NCI-H748 (cell line): ENCODE results near the gene PRKCG.
A peak's percentile ranks its signal among the peaks of the same experiment; 100 is the strongest.
"Not testable (repeated sequence)": the region's sequence is repeated elsewhere in the genome, so short reads cannot be mapped to it uniquely, and the experiment has no call there.

ENCODE experiments used
- DNase-seq: peaks from one replicate; lab custom pipeline; 2025; ENCODE audit not compliant: unreplicated experiment; lab: John Stamatoyannopoulos, UW

Gene PRKCG

DNA sequence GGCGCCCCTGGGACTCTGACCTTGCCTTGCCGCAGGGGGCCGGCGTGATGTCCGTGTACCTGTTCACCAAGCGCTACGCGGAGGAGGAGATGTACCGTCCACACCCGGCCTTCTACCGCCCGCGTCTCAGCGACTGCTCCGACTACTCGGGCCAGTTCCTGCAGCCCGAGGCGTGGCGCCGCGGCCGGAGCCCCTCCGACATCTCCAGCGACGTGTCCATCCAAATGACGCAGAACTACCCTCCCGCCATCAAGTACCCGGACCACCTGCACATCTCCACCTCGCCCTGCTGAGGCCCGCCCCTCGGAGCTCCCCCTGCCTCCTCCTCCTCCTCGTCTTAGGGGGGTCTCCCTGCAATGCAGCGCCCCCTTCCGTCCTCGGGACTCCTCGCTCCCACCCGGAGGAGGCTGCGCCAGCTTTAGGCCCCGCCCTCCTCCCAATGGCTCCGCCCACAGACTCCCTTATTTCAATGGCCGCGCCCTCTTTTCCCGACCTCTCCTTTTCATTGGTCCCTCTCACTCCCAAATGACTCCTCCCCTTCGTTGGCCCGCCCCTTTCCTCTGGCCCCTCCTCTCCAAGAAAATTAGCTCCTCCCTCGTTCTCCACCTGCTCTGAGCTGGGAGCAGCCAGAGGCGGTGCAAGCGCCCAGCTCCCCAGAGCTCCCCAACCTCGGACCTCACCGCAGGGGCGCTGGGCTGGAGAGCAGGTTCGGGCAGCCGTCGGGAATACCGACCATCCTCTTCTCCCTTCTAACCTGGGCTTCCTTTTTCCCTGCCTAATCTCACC lies 60.2 kb downstream of the PRKCG start:
- no peak for DNase-seq

DNA sequence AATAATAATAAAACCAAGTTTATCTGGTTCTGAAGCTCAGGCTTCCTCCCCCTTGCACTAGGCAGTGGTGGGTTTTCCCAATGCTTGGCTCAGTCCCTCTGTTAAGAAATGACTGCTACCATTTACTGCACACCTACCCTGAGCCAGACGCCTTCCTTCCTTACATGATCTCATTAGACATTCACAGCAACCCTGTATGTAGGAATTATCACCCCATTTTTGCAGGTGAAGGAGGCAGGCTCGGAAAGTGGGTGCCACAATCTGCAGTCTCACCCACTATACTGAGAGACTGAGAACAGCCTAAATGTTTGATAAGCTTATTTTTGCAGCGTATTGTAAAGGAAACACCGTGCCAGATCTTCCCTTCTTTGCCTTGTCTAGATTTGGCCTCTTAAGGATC lies 62.4 kb downstream of the PRKCG start:
- DNase-seq: no peak

DNA sequence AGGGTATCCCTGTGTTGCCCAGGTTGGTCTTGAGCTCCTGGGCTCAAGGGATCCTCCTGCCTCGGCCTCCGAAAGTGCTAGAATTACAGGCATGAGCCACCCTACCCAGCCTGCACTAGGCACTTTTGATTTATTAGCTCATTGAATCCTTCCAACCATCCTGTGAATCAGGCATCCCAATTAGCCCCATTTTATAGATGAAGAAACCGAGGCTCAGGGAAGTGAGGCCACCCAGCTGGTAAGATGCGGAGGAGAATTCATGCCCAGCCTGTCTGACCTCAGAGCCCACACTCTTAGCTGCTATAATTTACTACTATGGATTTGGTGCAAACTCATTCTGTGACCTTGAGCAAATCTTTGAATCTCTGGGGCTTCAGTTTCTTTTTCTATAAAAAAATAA lies 62.9 kb downstream of the PRKCG start:
- DNase-seq: no peak

DNA sequence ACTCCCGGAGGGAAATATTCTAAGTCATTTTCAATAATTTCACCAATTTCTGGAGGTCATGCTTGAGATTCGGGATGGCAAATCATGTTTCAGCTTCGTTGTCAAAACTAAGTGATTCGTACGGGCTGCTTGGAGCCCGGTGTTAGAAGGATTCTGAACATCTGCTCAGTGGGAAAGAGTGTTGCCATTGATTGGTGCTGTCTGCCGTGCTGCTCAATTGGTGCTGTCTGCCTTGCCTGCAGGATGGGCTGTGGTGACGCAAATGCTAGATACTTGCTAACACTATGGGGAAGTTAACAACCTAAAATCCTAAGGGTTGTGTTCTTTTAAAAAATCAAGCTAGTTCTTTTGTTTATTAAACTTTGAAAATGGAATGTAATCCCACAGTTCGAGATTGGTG lies 63.4 kb downstream of the PRKCG start:
- no peak for DNase-seq

DNA sequence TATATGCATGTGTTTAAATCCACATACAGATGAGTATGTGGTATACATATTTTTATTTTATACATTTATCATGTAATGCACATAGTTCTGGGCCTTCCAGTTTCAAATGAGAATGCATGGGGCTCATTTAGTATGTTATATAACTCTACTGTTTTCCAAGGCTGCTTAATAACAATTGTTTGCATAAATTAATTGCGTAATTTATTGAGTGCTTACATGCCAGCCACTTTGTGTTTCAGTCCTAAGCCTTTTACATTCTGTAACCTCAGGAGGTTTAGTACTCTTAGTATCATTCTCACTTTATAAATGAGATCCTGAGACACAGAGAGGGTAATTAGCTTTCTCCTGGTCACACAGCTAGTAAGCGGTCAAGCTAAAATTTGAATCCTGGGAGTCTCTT lies 64.0 kb downstream of the PRKCG start:
- DNase-seq: no peak

DNA sequence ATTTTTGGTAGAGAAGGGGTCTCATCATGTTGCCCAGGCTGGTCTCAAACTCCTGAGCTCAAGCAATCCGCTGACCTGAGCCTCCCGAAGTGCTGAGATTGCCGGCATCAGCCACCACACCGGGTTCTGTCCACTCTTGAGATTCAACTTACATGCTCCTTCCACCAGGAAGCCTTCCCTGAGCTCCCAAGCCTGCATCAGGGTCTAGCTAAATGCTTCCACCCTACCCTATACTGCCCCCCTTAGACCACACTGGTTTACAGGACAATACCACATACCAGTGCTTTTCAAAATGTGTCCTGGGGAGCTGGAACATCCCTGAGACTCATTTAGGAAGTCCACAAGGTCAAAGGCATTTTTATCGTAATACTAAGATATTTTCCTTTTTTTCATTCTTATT lies 65.6 kb downstream of the PRKCG start:
- DNase-seq: peak; percentile 16

DNA sequence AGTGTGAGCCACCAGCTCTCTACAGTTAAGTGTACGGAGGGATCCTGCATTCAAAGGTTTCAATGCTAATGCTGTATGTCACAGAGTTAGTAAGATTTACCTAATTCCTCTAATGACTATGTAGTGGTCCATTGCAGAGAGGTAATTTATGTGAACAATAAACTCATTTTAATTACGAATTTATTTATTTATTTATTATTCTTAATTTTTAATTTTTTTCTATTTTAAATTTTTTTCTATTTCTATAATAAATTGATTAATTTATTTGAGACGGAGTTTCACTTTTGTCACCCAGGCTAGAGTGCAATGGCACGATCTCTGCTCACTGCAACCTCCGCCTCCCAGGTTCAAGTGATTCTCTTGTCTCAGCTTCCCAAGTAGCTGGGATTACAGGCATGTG lies 66.6 kb downstream of the PRKCG start:
- not testable (repeated sequence) for DNase-seq

DNA sequence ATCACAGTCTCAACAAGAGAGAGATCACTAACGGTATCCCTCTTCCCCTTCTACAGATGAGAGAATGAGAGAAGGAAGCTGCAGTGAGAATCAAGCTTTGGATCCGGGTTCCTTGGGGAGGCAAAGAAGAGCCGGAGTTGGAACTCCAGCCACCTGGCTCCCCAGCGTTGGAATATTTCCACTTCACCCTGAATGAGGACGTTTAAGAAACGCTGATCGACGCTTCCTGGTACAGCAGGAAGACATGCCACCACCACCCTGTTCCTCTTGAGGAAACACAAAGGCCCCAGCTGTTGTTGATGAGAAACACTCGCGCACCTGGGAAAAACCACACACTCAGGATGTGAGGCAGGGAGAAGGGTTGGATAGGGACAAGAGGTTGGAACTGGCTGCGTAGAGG lies 69.4 kb downstream of the PRKCG start:
- no peak for DNase-seq

DNA sequence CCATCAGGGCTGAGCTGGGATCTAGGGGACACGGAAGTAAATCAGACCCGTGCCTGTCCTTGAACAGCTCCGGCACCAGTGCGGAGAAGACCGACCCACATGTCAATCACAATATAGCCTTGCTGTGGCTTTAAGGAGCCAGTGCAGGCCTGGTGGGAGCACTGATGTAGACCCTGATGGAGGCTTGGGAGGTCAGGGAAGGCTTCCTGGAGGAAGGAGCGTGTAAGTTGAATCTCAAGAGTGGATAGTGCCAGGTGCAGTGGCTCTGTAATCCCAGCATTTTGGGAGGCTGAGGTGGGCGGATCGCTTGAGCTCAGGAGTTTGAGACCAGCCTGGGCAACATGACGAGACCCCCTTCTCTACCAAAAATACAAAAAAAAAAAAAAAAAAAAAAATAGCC lies 70.0 kb downstream of the PRKCG start:
- DNase-seq: no peak

DNA sequence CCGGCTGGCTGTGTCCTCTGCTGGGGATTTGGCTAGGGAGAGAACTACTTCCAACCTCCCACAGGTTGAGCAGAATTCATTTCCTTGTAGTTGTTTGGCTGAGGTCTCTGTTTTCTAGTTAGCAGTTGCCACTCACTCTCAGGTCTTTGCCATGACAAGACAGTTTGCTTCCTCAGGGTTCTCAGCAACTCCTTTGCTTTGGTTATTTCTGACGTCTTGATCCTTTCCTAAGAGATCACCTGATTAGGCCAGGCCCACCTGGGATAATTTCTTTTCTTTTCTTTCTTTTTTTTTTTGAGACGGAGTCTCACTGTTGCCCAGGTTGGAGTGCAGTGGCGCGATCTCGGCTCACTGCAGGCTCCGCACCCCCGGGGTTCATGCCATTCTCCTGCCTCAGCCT lies 71.4 kb downstream of the PRKCG start:
- no peak for DNase-seq
